ENCODE results near the gene SLF2.

The SLF2 gene

GRCh38 chr10:100980311-100980710 lies 67.5 kb downstream of the SLF2 start:
- H3K4me3 ChIP-seq (ENCODE audit: low read depth, low read length): no peak overlapping the region
- TF ChIP-seq, protein P1, sequence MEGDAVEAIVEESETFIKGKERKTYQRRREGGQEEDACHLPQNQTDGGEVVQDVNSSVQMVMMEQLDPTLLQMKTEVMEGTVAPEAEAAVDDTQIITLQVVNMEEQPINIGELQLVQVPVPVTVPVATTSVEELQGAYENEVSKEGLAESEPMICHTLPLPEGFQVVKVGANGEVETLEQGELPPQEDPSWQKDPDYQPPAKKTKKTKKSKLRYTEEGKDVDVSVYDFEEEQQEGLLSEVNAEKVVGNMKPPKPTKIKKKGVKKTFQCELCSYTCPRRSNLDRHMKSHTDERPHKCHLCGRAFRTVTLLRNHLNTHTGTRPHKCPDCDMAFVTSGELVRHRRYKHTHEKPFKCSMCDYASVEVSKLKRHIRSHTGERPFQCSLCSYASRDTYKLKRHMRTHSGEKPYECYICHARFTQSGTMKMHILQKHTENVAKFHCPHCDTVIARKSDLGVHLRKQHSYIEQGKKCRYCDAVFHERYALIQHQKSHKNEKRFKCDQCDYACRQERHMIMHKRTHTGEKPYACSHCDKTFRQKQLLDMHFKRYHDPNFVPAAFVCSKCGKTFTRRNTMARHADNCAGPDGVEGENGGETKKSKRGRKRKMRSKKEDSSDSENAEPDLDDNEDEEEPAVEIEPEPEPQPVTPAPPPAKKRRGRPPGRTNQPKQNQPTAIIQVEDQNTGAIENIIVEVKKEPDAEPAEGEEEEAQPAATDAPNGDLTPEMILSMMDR (IDR thresholded peaks at IDR 0.05; ENCODE audit: borderline replicate concordance, insufficient read depth, low read depth, low read length): no peak

DNA sequence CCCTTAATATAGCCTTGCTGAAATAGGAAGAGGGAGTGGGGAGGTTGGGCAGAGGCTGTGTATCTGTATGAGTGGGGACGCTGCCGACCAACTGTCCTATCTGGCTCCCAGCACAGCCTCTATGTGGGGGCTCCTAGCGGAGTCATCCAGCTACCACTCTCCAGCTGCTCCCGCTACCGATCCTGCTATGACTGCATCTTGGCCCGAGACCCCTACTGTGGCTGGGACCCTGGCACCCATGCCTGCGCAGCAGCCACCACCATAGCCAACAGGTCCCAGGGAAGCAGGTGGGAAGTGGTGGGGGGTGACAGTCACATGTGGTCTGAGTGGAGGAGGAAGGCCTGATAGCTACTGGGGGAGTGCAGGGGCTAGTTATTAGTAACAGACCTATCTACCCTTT lies 67.9 kb downstream of the SLF2 start:
- TF ChIP-seq, protein P1 (IDR thresholded peaks at IDR 0.05; ENCODE audit: borderline replicate concordance, insufficient read depth, low read depth, low read length): no peak
- H3K4me3 ChIP-seq (ENCODE audit: low read depth, low read length): no peak overlapping the region

GRCh38 chr10:100981178-100981772 lies 68.5 kb downstream of the SLF2 start:
- H3K4me3 ChIP-seq (ENCODE audit: low read depth, low read length): no peak overlapping the region
- TF ChIP-seq, protein P1 (IDR thresholded peaks at IDR 0.05; ENCODE audit: borderline replicate concordance, insufficient read depth, low read depth, low read length): no peak

GRCh38 chr10:100982916-100983830 lies 70.4 kb downstream of the SLF2 start:
- no peak overlapping the region for H3K4me3 ChIP-seq (ENCODE audit: low read depth, low read length)

GRCh38 chr10:100983868-100984671 lies 71.3 kb downstream of the SLF2 start:
- no peak overlapping the region for H3K4me3 ChIP-seq (ENCODE audit: low read depth, low read length)
- TF ChIP-seq, protein P1 (IDR thresholded peaks at IDR 0.05; ENCODE audit: borderline replicate concordance, insufficient read depth, low read depth, low read length): no peak

More at GRCh38 chr10:100982916-100983830, 70.4 kb downstream of the SLF2 start:
- TF ChIP-seq, protein P1 (IDR thresholded peaks at IDR 0.05; ENCODE audit: borderline replicate concordance, insufficient read depth, low read depth, low read length): no peak

DNA sequence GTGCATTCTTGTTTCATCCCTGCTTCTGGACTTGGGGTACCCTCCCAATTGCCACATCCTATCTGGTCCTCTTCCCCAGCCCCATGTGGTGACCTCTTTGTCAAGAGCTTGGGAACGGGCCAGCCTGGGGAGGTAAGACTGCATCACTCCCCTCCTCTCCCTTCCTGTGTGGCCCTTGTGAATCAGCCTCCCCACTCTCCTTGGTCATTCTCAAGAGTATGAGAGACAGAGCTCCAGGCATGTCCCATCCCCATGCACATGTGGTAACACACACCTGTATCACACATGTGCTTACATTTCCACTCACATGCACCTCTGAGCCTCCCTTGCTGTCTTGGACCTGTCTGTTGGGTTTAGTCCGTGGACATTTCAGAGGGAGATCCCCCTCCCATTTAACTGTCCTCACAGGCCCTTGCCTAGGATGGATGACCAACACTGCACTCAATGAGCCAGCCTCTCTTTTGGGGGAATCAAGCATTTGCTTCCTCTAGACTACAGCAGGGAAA lies 72.0 kb downstream of the SLF2 start:
- TF ChIP-seq, protein P1 (IDR thresholded peaks at IDR 0.05; ENCODE audit: borderline replicate concordance, insufficient read depth, low read depth, low read length): no peak

More for the DNA sequence above, 72.0 kb downstream of the SLF2 start:
- H3K4me3 ChIP-seq (ENCODE audit: low read depth, low read length): no peak overlapping the region
